PC-9 (cell line): ENCODE measurements around the gene IRF2BPL.

Experiments used
- EZH2 ChIP-seq: fragments of 200-600 bp; sonication (generic); IDR thresholded peaks from 2 replicates; pipeline ENCODE4 v1.8.0; 2017; ENCODE audit warnings: antibody characterized with exemption, low read depth
- TF ChIP-seq, protein P1 (sequence below): fragments of 200-600 bp; sonication (generic); conservative IDR thresholded peaks from 2 replicates; pipeline ENCODE4 v1.6.1; 2017; ENCODE audit warnings: mixed run types, antibody characterized with exemption, mild to moderate bottlenecking, moderate library complexity

- TF ChIP-seq, protein P1, sequence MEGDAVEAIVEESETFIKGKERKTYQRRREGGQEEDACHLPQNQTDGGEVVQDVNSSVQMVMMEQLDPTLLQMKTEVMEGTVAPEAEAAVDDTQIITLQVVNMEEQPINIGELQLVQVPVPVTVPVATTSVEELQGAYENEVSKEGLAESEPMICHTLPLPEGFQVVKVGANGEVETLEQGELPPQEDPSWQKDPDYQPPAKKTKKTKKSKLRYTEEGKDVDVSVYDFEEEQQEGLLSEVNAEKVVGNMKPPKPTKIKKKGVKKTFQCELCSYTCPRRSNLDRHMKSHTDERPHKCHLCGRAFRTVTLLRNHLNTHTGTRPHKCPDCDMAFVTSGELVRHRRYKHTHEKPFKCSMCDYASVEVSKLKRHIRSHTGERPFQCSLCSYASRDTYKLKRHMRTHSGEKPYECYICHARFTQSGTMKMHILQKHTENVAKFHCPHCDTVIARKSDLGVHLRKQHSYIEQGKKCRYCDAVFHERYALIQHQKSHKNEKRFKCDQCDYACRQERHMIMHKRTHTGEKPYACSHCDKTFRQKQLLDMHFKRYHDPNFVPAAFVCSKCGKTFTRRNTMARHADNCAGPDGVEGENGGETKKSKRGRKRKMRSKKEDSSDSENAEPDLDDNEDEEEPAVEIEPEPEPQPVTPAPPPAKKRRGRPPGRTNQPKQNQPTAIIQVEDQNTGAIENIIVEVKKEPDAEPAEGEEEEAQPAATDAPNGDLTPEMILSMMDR: no peak
- no peak for TF ChIP-seq EZH2
These were observed 38.4 kb downstream of the IRF2BPL start for GRCh38 chr14:76990084-76990483.
